GOT3 (cell line): ENCODE data around the gene PDZD8.

Source experiments
- DNase-seq: peaks from one replicate; lab custom pipeline; 2025; ENCODE audit warnings: mixed read lengths; lab: John Stamatoyannopoulos, UW

The PDZD8 gene, protein sequence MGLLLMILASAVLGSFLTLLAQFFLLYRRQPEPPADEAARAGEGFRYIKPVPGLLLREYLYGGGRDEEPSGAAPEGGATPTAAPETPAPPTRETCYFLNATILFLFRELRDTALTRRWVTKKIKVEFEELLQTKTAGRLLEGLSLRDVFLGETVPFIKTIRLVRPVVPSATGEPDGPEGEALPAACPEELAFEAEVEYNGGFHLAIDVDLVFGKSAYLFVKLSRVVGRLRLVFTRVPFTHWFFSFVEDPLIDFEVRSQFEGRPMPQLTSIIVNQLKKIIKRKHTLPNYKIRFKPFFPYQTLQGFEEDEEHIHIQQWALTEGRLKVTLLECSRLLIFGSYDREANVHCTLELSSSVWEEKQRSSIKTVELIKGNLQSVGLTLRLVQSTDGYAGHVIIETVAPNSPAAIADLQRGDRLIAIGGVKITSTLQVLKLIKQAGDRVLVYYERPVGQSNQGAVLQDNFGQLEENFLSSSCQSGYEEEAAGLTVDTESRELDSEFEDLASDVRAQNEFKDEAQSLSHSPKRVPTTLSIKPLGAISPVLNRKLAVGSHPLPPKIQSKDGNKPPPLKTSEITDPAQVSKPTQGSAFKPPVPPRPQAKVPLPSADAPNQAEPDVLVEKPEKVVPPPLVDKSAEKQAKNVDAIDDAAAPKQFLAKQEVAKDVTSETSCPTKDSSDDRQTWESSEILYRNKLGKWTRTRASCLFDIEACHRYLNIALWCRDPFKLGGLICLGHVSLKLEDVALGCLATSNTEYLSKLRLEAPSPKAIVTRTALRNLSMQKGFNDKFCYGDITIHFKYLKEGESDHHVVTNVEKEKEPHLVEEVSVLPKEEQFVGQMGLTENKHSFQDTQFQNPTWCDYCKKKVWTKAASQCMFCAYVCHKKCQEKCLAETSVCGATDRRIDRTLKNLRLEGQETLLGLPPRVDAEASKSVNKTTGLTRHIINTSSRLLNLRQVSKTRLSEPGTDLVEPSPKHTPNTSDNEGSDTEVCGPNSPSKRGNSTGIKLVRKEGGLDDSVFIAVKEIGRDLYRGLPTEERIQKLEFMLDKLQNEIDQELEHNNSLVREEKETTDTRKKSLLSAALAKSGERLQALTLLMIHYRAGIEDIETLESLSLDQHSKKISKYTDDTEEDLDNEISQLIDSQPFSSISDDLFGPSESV

GRCh38 chr10:117375360-117376178 is at the start of gene PDZD8:
TSS of gene PDZD8 (minus strand) at chr10:117375440. CDS start at chr10:117375227, 213 bp downstream.
- DNase-seq = peak; percentile 78

DNA sequence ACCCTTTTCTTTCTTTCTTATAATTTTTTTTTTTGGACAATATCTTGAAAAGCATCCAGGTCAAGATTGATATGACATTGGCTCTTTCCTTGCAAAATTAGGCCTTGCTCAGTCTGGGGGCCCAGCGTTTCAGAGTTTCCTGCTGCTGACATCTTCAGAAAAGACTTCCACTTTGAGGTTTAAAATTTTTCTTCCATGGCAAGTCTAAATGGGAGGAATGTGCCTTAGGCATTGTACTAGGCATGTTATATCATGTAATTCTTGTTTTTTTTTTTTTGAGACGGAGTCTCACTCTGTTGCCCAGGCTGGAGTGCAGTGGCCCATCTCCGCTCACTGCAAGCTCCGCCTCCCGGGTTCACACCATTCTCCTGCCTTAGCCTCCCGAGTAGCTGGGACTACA is 48.9 kb upstream of the PDZD8 start:
- DNase-seq = no peak

DNA sequence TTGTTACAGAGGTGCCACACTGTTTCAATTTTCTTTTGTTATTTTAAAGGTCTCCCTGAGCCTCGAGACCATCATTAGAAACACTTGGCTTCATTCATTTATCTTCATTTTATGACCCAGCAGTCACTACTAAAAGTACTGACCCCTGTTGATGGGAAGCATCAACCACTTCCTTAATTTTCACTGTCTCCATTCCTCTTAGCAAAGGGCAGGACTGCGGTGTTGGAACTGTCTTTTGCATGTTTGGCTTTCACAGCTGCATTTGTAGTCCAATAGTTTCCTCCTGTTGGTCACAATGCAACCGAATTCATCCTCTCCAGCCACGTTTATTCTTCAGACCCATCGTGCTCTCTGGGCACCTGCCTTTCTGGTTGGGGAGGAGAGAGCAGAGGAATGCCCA is 46.7 kb upstream of the PDZD8 start:
- DNase-seq = no peak

DNA sequence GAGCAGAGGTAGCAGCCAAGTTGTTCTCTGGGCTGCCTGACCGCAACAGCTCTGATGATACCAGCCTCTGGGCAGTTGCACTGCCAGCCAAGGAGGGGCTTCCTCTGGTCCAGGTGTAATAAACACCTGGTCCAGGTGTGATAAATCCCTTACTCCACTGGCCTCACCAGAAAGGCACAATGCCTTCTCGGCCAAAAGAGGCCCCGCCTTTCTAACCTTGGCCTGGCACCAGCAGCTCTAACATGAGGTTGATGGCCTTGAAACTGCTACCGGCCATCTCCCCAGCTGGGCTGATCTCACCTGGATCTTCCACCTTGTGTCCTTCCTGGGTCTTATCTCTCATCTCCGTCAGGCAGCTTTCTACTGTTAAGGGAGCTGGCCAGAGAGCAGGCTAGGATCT is 45.5 kb upstream of the PDZD8 start:
- no peak for DNase-seq

DNA sequence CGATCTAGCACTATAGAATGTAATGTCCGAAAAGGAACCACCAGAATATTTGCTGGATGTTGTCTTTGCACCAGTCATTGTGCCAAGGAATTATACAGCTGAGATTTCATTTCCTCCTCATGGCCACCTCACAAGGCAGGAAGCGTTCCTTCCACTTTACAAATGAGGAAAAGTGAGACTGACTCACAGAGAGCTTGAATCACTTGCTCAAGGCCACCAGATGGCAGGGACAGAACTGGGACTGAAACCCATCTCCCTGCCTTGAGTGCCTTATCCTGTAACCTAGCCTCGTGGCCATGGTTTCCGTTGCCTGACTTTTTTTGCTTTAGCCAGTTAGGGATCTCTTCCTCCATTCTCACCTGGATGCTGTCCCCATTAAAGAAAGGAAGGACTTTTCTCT is 44.7 kb upstream of the PDZD8 start:
- DNase-seq = no peak

- no peak for DNase-seq
Measured at GRCh38 chr10:117419159-117419558, 43.9 kb upstream of the PDZD8 start.

DNA sequence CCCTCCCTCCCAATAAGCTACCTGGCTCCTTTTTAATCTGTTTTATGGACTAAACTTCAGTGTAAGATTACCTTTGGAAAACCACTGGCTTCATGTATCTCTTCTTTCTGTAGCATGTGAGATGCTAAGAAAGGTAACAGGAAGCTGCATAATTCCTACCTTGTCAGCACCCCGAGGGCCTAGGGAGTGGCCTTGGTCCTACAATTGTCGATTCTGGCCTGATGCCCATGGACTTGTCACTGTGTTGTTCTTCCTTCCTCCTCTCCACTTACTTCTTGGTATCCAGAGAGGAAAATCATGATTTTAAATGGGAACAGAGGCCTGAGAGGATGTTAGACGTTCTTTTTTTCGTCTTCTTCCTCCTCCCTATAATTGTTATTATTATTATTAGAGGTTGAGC is 42.9 kb upstream of the PDZD8 start:
- no peak for DNase-seq

DNA sequence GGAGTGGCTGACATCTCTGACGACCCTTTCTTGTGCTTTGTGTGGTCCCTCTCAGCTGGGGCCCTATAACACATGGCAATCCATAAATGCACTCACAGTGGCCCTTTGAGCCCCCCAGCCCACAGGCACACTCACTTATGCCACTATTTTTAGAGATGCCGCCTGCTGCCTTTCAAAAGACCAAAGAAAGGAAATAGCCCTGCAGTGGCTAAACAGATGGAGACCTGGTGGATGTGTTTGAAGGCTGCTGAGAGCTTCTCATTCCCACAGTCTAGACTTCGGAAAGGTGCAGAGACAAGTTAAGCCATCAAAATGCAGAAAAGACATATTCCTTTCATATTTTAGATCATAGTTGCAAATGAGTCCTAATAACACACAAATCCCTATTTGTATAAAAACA is 42.0 kb upstream of the PDZD8 start:
- DNase-seq = no peak

DNA sequence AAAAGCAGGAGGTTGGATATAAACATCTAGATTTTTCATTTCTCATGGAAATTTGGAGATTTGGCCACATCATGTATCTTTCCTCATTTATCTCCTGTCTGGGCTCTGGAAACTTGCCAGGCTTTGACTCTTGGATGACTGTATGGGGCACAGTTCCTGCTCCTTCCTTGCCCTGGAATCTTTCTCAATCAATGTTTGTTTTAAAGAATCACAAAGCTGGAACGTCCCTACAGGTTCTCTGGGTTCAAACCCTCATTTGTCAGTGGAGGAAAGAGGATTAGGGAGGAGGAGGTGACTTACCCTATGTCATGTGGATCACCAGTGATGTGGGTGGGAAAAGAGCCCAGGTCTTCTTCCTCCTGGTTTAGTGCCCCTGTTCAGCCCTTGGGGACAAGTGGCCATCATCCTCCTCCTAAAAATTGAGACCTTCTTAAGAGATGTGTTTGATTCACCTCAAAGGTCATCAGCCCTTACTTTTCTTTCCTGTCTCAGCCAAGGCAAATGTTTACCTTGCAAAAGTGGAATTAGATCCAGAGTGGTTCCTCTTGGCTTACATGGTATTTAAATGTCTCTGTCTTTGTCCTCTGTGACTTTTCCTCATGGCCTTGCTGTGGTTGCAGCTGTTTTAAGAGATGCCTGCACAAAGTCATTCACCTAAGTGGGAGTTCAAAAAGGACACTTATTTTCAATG is 38.8 kb upstream of the PDZD8 start:
- no peak for DNase-seq

- DNase-seq = no peak
Measured at GRCh38 chr10:117412469-117413010, 37.3 kb upstream of the PDZD8 start.

- no peak for DNase-seq
Measured at GRCh38 chr10:117411479-117412399, 36.5 kb upstream of the PDZD8 start.

DNA sequence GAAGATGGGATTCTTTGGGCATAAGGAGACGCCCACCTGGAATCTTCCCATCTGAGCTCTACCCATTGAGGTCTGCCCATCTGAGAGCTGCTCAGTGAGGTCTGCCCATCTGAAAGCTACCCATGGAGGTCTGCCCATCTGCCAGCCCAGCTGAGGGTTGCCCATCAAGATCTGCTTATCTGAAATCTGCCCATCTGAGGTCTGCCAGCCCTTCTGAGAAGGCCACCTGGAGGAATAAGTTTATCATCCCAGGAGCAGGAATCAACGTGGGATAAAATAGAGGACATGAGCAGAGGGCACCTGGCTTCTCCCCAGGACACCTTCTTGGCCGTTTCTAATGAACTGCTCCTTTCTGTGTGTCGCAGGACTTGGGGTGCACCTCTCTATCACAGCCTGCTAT is 35.3 kb upstream of the PDZD8 start:
- DNase-seq = no peak

DNA sequence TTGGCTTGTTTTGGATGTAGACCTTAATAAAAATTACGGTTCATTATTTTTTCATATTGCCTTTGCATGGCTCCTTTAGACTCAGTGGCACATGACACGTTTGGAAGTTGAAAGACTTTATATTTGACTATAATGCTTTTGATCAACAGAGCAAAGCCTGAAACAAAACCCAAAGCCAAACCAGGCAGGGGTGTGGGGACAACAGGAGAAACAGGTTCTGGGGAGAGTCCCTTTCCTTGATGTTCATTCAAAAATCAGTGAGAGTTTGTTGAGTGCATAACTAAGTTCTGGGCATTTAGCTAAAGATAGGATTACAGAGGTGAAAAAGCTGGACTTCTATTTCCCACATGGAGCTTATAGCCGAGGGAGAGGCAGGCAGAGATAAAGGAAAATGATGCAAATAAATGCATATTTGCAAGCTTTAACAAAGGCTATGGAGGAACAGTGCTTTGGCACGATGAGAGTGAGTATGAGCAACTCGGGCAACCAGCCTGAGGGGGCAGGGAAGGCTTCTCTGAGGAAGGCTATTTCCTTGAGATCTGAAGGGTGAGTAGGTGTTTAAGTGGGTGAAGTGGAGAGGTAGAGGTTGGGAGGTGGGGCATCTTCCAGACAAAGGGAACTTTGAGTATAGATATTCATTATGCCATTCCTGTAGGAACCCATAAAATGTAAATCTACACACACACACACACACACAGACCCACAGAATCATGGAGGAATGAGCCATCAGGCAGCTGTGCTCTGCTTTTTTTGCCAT is 34.5 kb upstream of the PDZD8 start:
- no peak for DNase-seq

DNA sequence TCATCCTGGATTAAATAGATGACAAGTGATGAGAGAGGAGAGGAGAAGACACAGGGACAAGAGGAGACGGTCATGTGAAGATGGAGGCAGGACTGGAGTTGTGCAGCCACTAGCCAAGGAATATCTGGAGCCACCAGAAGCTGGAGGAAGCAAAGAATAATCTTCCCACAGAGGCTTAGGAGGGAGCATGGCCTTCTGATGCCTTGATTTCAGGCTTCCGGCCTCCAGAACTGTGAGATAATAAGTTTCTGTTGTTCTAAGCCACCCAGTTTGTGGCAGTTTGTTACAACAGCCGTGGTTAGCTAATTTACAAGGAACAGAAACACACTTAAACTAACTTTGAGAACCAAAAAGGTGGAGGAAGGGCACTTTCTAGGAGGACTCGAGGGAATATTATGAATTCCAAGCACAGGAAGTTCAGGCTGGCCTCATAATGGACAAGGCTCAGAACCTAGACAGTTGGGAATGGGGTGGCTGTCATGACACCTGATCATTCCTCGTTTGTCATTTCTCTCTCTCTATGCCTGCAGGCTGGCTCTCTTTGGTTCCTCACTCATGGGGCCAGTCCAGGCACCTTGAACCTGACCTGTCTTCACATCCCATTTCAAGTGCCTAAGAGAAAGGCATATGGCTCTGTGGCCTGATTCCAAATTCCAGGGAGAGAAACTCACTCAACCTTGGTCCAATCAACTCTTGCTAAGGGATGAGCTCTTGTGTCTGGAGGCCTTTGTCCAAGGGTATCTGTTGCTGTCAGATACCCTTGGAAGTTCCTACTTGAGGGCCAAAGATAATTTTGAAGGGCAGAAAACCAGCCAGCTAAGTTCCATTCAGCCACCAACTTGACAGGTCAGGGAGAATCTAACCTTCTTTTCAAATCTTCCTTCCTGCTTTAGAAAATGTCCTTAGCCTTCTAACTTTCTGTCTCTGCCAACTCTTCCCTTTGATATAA is 33.5 kb upstream of the PDZD8 start:
- no peak for DNase-seq

DNA sequence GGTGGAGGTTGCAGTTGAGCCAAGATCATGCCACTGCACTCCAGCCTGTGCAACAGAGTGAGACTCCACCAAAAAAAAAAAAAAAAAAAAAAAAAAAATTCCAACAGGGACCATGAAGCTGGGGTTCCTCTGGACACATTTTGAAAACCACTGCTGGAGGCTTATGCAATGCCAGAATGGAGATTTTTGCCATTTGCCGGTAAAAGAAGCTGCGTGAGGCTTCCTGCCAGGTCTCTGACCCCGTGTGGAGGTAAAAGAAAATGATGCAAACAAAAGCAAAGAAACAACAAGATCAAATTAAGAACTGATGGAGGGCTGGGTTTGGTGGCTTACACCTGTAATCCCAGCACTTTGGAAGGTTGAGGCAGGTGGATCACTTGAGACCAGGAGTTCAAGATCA is 30.5 kb upstream of the PDZD8 start:
- no peak for DNase-seq

DNA sequence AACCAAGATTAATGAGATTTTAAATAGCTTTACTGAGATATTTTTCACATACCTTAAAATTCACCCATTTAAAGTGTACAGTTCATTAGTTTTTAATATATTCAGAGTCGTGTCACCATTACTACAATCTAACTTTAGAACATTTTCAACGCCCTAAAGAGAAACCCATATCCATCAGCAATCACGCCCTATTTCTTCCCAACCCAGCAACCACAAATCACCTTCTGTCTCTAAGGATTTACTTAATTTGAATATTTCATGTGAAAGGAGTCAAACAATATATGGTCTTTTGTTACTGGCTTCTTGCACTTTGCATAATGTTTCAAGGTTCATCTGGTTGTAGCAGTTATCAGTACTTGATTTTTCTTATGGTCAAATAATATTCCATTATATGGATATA is 25.1 kb upstream of the PDZD8 start:
- DNase-seq = no peak

- DNase-seq = no peak
Measured at GRCh38 chr10:117399341-117400196, 24.3 kb upstream of the PDZD8 start.
